Heart left ventricle (tissue), 16 donors: ENCODE data around the gene KISS1R. TPM values are rescaled to one million over a fixed set of nuclear protein-coding genes. Genes with fewer than 3 reads are reported as not detected.

ENCODE experiments used
- ATAC-seq, 4 donors: fragments of 200-7000 bp; cut with Tn5 transposase; one replicate each; pipeline ENCODE4 v1.9.1; 2020 to 2022; ENCODE audit warnings: moderate library complexity in 4 of 4, mild to moderate bottlenecking in 3 of 4, moderate number of reproducible peaks in 1 of 4
- DNase-seq, 5 donors: peaks; one replicate each; pipeline ENCODE4 v3.0.0-alpha.2; 2020
- H3K27ac ChIP-seq, 12 donors: fragments of 200-600 bp; sonication (generic) in 4 of 12; one replicate each; pipeline versions ENCODE4 v1.5.0 to v1.8.0; 2016 to 2022; ENCODE audit warnings: mild to moderate bottlenecking in 2 of 12
- H3K27me3 ChIP-seq, 9 donors: fragments of 200-600 bp; sonication (generic) in 2 of 9; one replicate each; pipeline versions ENCODE4 v1.5.1 to v1.8.0; 2016 to 2022; ENCODE audit warnings: mild to moderate bottlenecking in 3 of 9
- H3K36me3 ChIP-seq, 9 donors: fragments of 200-600 bp; sonication (generic) in 2 of 9; one replicate each; pipeline versions ENCODE4 v1.5.0 to v1.8.0; 2018 to 2022; ENCODE audit warnings: mild to moderate bottlenecking in 2 of 9
- H3K4me1 ChIP-seq, 12 donors: fragments of 200-600 bp; sonication (generic) in 4 of 12; one replicate each; pipeline versions ENCODE4 v1.5.0 to v1.8.0; 2016 to 2022; ENCODE audit warnings: mild to moderate bottlenecking in 3 of 12
- H3K4me3 ChIP-seq, 12 donors: fragments of 200-600 bp; sonication (generic) in 4 of 12; one replicate each; pipeline versions ENCODE4 v1.5.0 to v1.8.0; 2017 to 2022; ENCODE audit warnings: mild to moderate bottlenecking in 9 of 12, moderate library complexity in 4 of 12
- H3K9me3 ChIP-seq, 12 donors: fragments of 200-600 bp; sonication (generic) in 4 of 12; one replicate each; pipeline versions ENCODE4 v1.5.0 to v1.8.0; 2016 to 2022; ENCODE audit warnings: mild to moderate bottlenecking in 1 of 12
- POLR2A ChIP-seq, 2 donors: fragments of 450-650 bp; IDR thresholded peaks; one replicate each; pipeline ENCODE4 v1.6.1; 2017; ENCODE audit warnings: antibody characterized with exemption in 2 of 2, mild to moderate bottlenecking in 2 of 2, moderate library complexity in 2 of 2
- WGBS, 4 donors: extraction: QIAGEN DNeasy Blood & Tissue Kit in 2 of 4; methylation state at CpG; one replicate each; pipeline versions ENCODE4 v1.1.5 to v1.1.7; 2013 to 2018; 5-methylcytosine and 5-hydroxymethylcytosine counted together
- intact Hi-C, 10 donors: fragments of 100-400 bp; cut with DNase I; formaldehyde crosslinking; loops; one replicate each; pipeline versions ENCODE4 v1.11.1 to v1.14.2; 2022
- polyA plus RNA-seq, 2 donors: library from polyadenylated mRNA; stranded (reverse); fragments of 200-250 nt; gene quantifications; one replicate each; pipeline ENCODE4 v1.2.3, GENCODE V29; 2013
- total RNA-seq, 9 donors: library from RNA; depleted of rRNA in 2 of 9; stranded (reverse); fragments of >200 nt in 2 of 9; fragmentation: NEBNext Ultra II Directional in 3 of 9; extraction: Animal tissue kit (Norgen Biotek cat#: 25700) in 3 of 9; gene quantifications; one replicate each; pipeline versions ENCODE4 v1.1.0 to v1.2.4, GENCODE V29; 2016 to 2023
- TF ChIP-seq, protein P1 (sequence below), 12 donors: fragments of 200-600 bp; sonication (generic) in 4 of 12; IDR thresholded peaks; one replicate each; pipeline versions ENCODE4 v1.5.0 to v1.8.0; 2018 to 2022; ENCODE audit warnings: antibody characterized with exemption in 12 of 12, mild to moderate bottlenecking in 5 of 12
- donor health status: ischemic (EF 13 %, LVEDD 7.1; RV severe dilation, severe dysfunction).
- donor health status: healthy with polysubstance abuse.
- donor health status: DM: no; HTN: yes; CAD: no.
- donor health status: DM: no; HTN: no; CAD: no.
- donor health status: ischemic (EF 25% LVEDD 6.9; RV normal size, moderate dysfunction).
- donor health status: ischemic (EF 25% LVEDD 5.7; RV mildly dilated, moderate dysfunction).
- donor health status: healthy.
- donor health status: DM: yes; HTN: yes; CAD: no.
- donor health status: ischemic (EF 35%, LVEDD 5.7; RV mildly dilated, moderate dysfunction).
- donor health status: nonischemic (EF 11% LVEDD 7.7; RV severe dilation, severe dysfunction).
- donor health status: DM: yes; HTN: yes; CAD: no.
- donor health status: PGD.
- donor health status: ischemic (EF 29% LVEDD 5.4; RV normal size, mild dysfunction).
- donor health status: nonischemic (EF 23%, LVEDD 6.1; RV moderate dilation, normal function).

KISS1R gene
- total and polyA plus RNA-seq, 11 donors = not detected

DNA sequence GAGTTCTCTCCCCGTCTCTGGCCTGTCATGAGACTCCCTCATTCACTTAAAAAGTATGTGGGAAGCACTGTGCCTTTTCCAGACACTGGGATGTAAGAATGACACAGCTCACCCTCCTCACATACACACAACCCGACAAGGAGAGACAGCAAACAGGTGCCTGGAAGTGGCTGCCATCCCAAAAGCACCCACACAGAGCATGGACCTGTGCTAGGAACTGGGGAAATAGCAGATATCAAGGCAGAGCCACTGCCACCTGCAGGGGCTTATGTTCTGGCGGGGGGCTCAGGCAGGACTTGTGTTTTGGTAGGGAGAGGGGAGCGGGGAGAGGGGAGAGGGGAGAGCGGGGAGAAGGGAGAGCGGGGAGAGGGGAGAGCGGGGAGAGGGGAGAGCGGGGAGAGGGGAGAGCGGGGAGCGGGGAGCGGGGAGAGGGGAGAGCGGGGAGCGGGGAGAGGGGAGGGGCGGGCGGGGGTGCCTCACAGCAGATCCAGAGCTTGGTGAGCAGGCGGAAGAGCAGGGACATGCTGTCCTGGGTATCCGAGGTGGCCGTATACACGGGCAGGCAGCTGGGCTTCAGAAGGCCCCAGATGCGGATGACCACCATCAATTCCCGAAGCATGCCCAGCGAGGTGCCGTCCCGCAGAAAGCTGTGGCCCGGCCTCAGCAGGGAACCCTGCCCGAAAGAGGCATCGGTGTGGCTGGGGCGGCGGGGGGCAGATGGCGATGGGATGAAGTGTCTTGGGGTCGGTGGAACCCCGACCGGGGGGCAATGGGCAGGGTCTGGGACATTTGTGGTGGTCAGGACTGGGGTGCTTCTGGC is 45.5 kb upstream of the KISS1R start:
- no peaks in the 10 kb centered on the region for H3K9me3 ChIP-seq
- no peak for ATAC-seq
- no peak overlapping the region for H3K4me3 ChIP-seq
- TF ChIP-seq POLR2A (IDR thresholded peaks at IDR 0.05) = no peak
- TF ChIP-seq, protein P1, sequence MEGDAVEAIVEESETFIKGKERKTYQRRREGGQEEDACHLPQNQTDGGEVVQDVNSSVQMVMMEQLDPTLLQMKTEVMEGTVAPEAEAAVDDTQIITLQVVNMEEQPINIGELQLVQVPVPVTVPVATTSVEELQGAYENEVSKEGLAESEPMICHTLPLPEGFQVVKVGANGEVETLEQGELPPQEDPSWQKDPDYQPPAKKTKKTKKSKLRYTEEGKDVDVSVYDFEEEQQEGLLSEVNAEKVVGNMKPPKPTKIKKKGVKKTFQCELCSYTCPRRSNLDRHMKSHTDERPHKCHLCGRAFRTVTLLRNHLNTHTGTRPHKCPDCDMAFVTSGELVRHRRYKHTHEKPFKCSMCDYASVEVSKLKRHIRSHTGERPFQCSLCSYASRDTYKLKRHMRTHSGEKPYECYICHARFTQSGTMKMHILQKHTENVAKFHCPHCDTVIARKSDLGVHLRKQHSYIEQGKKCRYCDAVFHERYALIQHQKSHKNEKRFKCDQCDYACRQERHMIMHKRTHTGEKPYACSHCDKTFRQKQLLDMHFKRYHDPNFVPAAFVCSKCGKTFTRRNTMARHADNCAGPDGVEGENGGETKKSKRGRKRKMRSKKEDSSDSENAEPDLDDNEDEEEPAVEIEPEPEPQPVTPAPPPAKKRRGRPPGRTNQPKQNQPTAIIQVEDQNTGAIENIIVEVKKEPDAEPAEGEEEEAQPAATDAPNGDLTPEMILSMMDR (IDR thresholded peaks at IDR 0.05) = no peak
- DNase-seq = no peak
- H3K27me3 ChIP-seq = no peaks in the 10 kb centered on the region
- intact Hi-C loops = loop anchor here in 1 of 10 donors (5.0 kb wide), 1 partner anchor 41 kb away; the partner anchor contains the start of gene R3HDM4
- WGBS, 4 donors = 89 to 93% (median 91%) methylated on average over 18 to 24 of the region's 33 CpGs
- H3K36me3 ChIP-seq = peaks cover 0 to 69% (median 42%) of the 10 kb centered on the region in 9 donors
- peaks cover 0 to 28% (median 8%) of the 10 kb centered on the region in 12 donors for H3K4me1 ChIP-seq
- peak overlapping the region in 5 of 12 donors; percentile 5 to 66 (median 62) for H3K27ac ChIP-seq

DNA sequence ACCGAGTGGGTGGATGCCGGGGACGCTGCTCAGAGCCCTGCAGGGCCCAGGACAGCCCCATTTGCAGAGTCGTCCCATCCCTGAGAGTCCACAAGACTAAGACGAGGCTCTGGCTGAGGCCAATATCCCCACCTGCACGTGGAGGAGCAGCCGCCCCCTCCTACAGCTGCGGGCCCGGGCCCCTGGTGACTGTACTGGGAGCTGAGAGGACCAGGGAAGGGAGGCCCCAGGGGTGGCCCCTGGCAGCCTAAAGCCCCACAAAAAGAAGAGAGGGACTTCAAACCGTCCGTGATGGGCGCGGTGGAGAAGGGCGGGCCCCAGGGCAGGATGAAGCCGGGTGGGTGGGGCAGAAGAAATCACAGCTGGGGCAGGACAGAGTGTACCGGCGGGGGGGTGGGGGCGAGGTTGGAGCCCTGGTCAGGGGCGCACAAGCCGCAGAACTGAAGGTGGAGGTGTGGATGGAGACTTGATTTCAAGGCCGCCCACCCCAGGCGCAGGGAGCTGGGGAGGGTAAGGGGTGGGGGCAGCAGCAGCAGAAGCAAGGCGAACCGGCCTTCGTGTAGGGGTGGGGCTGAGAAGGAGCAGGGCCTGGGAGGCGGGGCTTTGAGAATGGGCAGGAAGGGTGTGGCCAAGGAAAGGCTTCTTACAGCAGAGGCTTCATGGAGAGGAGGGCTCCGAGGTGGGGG is 44.7 kb upstream of the KISS1R start:
- peak overlapping the region in 4 of 12 donors; percentile 5 to 64 (median 50) for H3K27ac ChIP-seq
- TF ChIP-seq, protein P1 (IDR thresholded peaks at IDR 0.05) = no peak
- no peak for TF ChIP-seq POLR2A (IDR thresholded peaks at IDR 0.05)
- H3K9me3 ChIP-seq = no peaks in the 10 kb centered on the region
- peaks cover 0 to 28% (median 8%) of the 10 kb centered on the region in 12 donors for H3K4me1 ChIP-seq
- DNase-seq = peak in 3 of 5 donors; percentile 43 to 77 (median 67)
- ATAC-seq = peak in 2 of 4 donors; percentile 15 to 52
- intact Hi-C loops = loop anchor here in 1 of 10 donors (5.0 kb wide), 1 partner anchor 40 kb away; the partner anchor contains the start of gene R3HDM4
- H3K36me3 ChIP-seq = peaks cover 0 to 76% (median 45%) of the 10 kb centered on the region in 9 donors
- WGBS, 4 donors = 80 to 87% (median 84%) methylated on average over 26 to 27 of the region's 27 CpGs
- H3K4me3 ChIP-seq = peak overlapping the region in 1 of 12 donors; percentile 15
- H3K27me3 ChIP-seq = no peaks in the 10 kb centered on the region

DNA sequence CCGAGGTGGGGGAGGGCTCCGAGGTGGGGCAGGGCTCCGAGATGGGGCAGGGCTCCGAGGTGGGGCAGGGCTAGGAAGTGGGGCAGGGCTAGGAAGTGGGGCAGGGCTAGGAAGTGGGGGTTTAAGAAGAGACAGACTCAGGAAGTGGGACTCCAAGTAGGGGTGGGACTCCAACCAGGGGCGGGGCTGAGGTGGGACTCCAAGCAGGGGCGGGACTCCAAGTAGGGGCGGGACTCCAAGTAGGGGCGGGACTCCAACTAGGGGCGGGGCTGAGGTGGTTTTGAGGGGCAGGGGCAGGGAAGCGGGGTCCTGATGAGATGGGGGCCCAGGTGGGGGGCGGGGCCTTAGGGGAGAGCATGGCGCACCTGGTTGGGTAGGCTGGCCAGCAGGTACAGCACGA is 44.0 kb upstream of the KISS1R start:
- intact Hi-C loops = loop anchor here in 1 of 10 donors (5.0 kb wide), 1 partner anchor 39 kb away; the partner anchor contains the start of gene R3HDM4
- ATAC-seq = peak in 1 of 4 donors; percentile 14
- 90 to 95% (median 90%) methylated on average over 8 to 12 of the region's 13 CpGs for WGBS, 4 donors
- H3K27me3 ChIP-seq = no peaks in the 10 kb centered on the region
- H3K27ac ChIP-seq = no peak overlapping the region
- H3K9me3 ChIP-seq = no peaks in the 10 kb centered on the region
- H3K4me1 ChIP-seq = peaks cover 0 to 22% (median 8%) of the 10 kb centered on the region in 12 donors
- TF ChIP-seq POLR2A (IDR thresholded peaks at IDR 0.05) = no peak
- TF ChIP-seq, protein P1 (IDR thresholded peaks at IDR 0.05) = no peak
- DNase-seq = no peak
- H3K36me3 ChIP-seq = peaks cover 0 to 70% (median 40%) of the 10 kb centered on the region in 9 donors
- no peak overlapping the region for H3K4me3 ChIP-seq
